Ascending aorta (tissue), 2 donors: ENCODE measurements around the gene TTF1. TPM values are rescaled to one million over a fixed set of nuclear protein-coding genes. Genes with fewer than 3 reads are reported as not detected.

Experiments used
- DNase-seq, 2 donors: peaks; one replicate each; pipeline ENCODE4 v3.0.0-alpha.2; 2019; ENCODE audit warnings: low spot score in 2 of 2
- H3K27ac ChIP-seq, 2 donors: fragments of 200-600 bp; sonication (generic); one replicate each; pipeline ENCODE4 v1.5.1; 2016 to 2017; ENCODE audit warnings: mild to moderate bottlenecking in 1 of 2
- H3K27me3 ChIP-seq: fragments of 200-600 bp; sonication (generic); one replicate; pipeline ENCODE4 v1.5.1; 2017
- H3K36me3 ChIP-seq, 2 donors: fragments of 200-600 bp; sonication (generic); one replicate each; pipeline ENCODE4 v1.5.1; 2016
- H3K4me1 ChIP-seq, 2 donors: fragments of 200-600 bp; sonication (generic); one replicate each; pipeline ENCODE4 v1.5.1; 2016 to 2017; ENCODE audit warnings: mild to moderate bottlenecking in 1 of 2
- H3K4me3 ChIP-seq, 2 donors: fragments of 200-600 bp; sonication (generic); one replicate each; pipeline ENCODE4 v1.5.1; 2016 to 2017; ENCODE audit warnings: mild to moderate bottlenecking in 1 of 2
- H3K9me3 ChIP-seq, 2 donors: fragments of 200-600 bp; sonication (generic); one replicate each; pipeline ENCODE4 v1.5.1; 2016
- intact Hi-C: fragments of 100-400 bp; cut with DNase I; formaldehyde crosslinking; loops from one replicate; pipeline ENCODE4 v1.15.1; 2023
- total RNA-seq: library from RNA; depleted of rRNA; stranded (reverse); fragments of >200 nt; gene quantifications from one replicate; pipeline ENCODE4 v1.1.0, GENCODE V29; 2016
- TF ChIP-seq, protein P1 (sequence below), 3 experiments: fragments of 200-600 bp in 2 of 3; fragments of 450-650 bp in 1 of 3; sonication (generic) in 2 of 3; IDR thresholded peaks; one replicate each; pipeline ENCODE4 v1.5.1; 2016 to 2019; ENCODE audit warnings: antibody characterized with exemption in 3 of 3, mild to moderate bottlenecking in 1 of 3, moderate library complexity in 1 of 3

Gene TTF1
- total RNA-seq, 1 donor from 2014 or later, result 2.3 TPM

DNA sequence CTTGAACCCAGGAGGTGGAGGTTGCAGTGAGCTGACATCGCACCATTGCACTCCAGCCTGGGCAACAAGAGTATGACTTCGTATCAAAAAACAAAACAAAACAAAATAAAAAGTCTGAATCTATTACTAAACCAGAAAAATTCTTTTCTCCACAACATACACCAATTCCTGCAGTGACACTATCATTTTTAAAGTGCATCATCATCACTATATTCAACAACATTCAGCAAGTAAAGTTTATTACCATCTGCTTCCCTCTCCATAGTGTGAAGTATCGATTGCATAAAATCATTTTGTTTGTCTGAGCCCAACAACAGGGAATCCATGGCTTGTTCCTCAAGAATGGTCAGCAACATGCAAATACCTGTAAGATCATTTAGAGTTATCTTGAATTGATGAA is 72.3 kb downstream of the TTF1 start:
- H3K27ac ChIP-seq, result no peak overlapping the region
- no peaks in the 10 kb centered on the region for H3K4me1 ChIP-seq
- H3K4me3 ChIP-seq, result no peak overlapping the region
- no peaks in the 10 kb centered on the region for H3K27me3 ChIP-seq
- intact Hi-C loops, result no loop called here
- peaks cover 0 to 3% of the 10 kb centered on the region in 2 donors for H3K9me3 ChIP-seq
- DNase-seq, result no peak
- H3K36me3 ChIP-seq, result peaks cover 68 to 94% of the 10 kb centered on the region in 2 donors
- TF ChIP-seq, protein P1, sequence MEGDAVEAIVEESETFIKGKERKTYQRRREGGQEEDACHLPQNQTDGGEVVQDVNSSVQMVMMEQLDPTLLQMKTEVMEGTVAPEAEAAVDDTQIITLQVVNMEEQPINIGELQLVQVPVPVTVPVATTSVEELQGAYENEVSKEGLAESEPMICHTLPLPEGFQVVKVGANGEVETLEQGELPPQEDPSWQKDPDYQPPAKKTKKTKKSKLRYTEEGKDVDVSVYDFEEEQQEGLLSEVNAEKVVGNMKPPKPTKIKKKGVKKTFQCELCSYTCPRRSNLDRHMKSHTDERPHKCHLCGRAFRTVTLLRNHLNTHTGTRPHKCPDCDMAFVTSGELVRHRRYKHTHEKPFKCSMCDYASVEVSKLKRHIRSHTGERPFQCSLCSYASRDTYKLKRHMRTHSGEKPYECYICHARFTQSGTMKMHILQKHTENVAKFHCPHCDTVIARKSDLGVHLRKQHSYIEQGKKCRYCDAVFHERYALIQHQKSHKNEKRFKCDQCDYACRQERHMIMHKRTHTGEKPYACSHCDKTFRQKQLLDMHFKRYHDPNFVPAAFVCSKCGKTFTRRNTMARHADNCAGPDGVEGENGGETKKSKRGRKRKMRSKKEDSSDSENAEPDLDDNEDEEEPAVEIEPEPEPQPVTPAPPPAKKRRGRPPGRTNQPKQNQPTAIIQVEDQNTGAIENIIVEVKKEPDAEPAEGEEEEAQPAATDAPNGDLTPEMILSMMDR (IDR thresholded peaks at IDR 0.05), result no peak

DNA sequence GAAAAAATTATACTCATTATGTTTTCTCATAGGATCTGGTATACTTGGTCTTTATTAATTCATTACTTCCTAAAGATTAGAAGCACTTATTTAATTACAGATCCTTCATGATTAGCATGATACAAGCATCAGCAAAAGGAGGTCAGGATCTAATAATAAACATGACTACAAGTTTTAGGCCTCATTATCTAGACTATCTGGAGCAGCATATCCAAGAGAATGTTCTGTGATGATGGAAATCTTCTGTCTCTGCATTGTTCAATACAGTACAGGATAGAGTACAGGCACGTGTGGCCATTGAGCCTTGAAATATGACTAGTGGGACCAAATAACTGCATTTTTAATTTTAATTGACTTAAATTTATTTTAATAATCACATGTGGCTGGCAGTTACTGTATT is 73.1 kb downstream of the TTF1 start:
- Histone ChIP-seq H3K9me3 (peaks cover 0 to 3% of the 10 kb centered on the region in 2 donors), H3K4me1 (no peaks in the 10 kb centered on the region), H3K27ac (no peak overlapping the region), H3K36me3 (peaks cover 76 to 94% of the 10 kb centered on the region in 2 donors), H3K4me3 (no peak overlapping the region), H3K27me3 (no peaks in the 10 kb centered on the region)
- no peak for DNase-seq
- intact Hi-C loops, result no loop called here
- TF ChIP-seq, protein P1 (IDR thresholded peaks at IDR 0.05), result no peak

DNA sequence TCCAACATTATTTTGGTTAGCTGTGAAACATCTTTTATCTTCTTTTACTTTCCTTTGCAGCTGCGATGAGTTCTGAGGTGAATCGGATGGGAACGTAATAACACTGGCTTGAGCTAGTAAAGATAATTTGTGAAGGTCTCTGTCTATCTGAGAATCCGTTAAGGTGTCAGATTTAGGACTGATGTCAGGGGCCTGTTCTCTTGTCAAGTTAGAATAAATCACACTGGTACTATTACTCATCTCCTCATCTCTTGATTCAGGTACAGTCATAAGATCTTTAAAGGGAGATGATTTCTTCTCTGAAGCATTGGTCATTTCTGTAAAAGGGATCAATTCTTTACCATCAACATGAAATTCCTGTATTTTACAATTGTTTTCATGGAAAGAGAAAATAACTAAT is 78.1 kb downstream of the TTF1 start:
- intact Hi-C loops, result no loop called here
- DNase-seq, result no peak
- Histone ChIP-seq H3K4me1 (no peaks in the 10 kb centered on the region), H3K9me3 (peaks cover 0 to 4% of the 10 kb centered on the region in 2 donors), H3K4me3 (no peak overlapping the region), H3K27ac (no peak overlapping the region), H3K27me3 (no peaks in the 10 kb centered on the region), H3K36me3 (peaks cover 72 to 87% of the 10 kb centered on the region in 2 donors)
- TF ChIP-seq, protein P1 (IDR thresholded peaks at IDR 0.05), result no peak

DNA sequence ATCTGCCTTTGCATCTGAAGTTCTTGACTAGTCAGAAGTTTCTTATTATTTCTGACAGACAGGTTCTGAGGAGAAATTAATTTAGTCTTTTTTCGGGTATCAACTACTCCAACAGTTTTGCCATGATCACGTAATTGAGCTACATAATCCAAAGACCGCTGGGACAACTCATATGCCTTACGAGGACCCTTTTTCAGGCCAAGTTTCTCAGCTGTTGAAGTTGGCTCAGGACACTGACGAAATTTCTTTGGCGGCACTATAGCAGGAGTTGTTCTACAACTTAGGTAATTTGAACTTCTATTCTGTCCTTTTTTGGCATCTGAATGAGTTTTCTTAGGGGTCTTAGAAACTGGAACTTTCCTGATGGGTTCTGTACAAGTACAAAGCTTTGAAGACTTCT is 79.1 kb downstream of the TTF1 start:
- Histone ChIP-seq H3K27ac (no peak overlapping the region), H3K4me3 (no peak overlapping the region), H3K27me3 (no peaks in the 10 kb centered on the region), H3K9me3 (peaks cover 0 to 9% of the 10 kb centered on the region in 2 donors), H3K36me3 (peaks cover 67 to 82% of the 10 kb centered on the region in 2 donors), H3K4me1 (no peaks in the 10 kb centered on the region)
- TF ChIP-seq, protein P1 (IDR thresholded peaks at IDR 0.05), result no peak
- intact Hi-C loops, result no loop called here
- no peak for DNase-seq

Other genes starting within 250 kb of the TTF1 start
- gene NTNG2, start 244.8 kb downstream of the TTF1 start, total RNA-seq, result 5.9 TPM
- gene SETX, start 51.9 kb downstream of the TTF1 start, total RNA-seq, result 31.2 TPM
- gene CFAP77, start 3.4 kb upstream of the TTF1 start, total RNA-seq, result not detected
- not detected for gene BARHL1, start 175.8 kb upstream of the TTF1 start, total RNA-seq